ENCODE measurements around the gene RYR2.

RYR2 gene

DNA sequence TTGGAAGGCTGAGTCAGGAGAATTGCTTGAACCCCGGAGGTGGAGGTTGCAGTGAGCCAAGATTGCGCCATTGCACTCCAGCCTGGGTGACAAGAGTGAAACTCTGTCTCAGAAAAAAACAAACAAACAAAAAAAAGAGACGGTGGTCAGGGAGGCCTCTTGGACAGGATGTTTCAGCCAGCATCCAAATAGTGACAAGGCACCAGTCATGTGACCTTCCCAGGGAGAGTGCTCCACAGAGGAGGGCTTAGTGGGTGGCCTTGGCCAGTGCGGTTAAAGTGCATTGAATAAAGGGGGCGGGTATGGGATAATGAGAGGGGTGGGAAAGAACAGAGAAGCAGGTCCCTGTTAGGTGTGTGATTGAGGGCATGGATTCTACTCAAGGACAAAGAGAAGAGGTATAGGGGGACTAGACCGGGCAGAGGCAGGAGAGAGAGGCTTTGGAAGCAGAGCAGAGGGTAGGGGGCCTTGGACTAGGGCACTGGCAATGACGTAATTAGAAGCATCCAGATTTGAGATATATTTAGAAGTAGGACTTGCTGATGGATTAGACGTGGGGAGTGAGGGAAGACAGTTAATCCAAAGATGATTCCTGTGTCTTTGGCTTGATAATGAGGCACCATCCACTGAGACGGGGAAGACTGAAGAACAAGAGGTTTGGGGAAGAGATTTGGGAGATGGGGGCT, 12.0 kb upstream of the RYR2 start:
- H3K27ac ChIP-seq = no peak overlapping the region
- DNase-seq (ENCODE audit: low read depth, low spot score) = no peak

DNA sequence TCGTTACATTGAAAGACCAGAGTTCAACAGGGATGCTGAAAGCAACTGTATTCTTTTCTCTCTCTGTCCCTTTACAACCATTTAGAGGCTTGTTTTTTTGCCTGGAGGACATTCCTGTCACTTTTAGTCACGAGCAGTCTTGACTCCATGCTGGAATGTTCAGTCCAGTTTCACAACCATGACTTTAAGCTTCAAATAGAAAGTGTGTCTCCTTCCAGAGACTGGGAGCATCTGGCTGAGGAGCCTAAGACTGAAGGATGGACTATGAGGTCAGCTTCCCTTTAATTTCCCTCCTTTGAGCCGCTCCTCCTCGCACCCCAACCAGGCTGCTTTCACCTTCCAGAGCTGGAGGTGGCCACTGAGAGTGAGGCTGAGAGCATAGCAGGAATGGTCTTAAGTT, 10.5 kb upstream of the RYR2 start:
- DNase-seq (ENCODE audit: low read depth, low spot score) = no peak

DNA sequence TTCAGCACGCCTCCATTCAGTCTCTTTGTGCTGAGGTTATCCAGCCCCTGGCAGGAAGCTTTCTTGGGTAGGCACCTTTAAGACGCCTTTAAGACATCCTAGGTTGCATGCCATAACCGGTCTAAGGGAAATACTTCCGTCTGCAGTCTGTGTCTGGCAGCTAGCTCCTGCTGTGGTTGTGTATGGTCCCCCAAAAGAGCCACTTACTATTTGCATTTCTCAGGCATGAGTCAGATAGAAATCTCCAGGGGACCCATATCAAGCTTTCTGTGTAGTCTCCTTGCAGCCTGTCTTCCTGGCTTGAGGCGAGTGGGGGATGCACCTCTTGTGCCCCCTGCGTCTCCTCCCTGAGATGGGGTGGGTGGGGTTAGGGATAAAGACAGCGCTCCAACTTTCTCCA, 10.0 kb upstream of the RYR2 start:
- DNase-seq (ENCODE audit: low read depth, low spot score) = no peak
- H3K27ac ChIP-seq = no peak overlapping the region

More for the DNA sequence above, 10.5 kb upstream of the RYR2 start:
- no peak overlapping the region for H3K27ac ChIP-seq

DNA sequence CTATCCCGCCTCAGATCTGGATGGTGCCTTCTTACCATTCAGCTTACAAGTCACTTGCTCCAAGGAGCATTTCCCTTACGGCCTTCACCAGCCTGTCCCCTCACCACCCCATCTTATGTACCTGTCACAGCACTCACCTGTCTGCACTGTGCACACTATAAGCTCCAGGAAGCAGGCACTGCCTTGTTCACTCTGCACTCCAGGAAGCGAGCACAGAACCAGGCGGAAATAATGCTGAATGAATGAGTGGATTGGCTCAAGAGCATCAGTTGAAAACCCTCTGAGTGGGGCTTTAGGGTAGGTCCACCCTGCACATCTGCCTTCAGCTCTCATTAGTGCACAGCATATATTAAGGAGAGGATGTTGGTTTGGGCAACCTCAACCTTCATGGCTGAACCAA, 8.9 kb upstream of the RYR2 start:
- DNase-seq (ENCODE audit: low read depth, low spot score) = no peak
- no peak overlapping the region for H3K27ac ChIP-seq

DNA sequence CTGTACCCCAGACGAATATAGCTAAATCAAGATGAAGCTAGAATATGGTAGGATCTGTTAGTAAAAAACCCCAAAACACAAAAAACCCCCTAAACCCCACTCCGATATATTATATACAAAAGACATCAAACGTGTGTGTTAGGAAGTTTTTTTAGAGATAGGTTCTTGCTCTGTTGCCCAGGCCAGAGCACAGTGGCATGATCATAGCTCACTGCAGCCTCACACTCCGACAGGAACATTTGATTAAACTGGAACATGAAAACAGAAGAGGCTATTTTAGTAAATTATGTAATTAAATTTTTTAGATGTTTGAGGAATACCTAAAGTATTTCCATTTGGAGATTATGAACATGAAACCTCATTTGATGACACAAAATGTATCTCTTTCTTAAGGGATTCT, 8.2 kb upstream of the RYR2 start:
- no peak overlapping the region for H3K27ac ChIP-seq
- DNase-seq (ENCODE audit: low read depth, low spot score) = no peak

DNA sequence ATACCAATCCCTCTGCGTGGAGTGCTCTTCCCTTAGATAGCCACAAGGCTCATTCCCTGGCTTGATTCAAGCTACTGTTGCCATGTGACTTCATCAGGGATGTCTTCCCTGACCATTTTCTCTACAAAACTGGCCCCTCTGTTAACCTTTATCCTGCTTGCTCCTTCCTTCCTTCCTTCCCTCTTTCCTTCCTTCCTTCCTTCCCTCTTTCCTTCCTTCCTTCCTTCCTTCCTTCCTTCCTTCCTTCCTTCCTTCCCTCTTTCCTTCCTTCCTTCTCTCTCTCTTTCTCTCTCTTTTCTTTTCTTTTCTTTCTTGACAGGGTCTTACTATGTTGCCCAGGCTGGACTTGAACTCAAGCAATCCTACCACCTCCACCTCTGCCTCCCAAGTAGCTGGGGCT, 6.2 kb upstream of the RYR2 start:
- H3K27ac ChIP-seq = no peak overlapping the region
- DNase-seq (ENCODE audit: low read depth, low spot score) = no peak

DNA sequence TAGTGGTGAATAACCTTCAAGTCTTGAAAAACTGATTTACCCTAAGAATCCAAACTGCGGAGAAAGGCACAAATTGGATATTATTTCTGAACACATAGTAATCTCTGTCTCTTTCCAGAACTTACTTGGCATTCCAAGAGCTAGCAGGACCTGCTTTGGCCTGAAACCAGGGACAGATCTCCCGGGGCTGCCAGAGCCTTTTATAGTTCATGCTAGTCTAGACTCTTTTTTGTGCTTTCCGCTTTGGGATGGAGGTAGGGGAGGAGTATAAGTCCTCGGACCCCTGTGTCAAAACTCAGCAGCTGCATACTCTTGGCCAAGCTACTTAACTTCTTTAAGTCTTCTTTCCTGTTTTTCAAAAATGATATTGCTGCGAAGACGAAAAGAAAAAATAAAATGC, 3.8 kb upstream of the RYR2 start:
- DNase-seq (ENCODE audit: low read depth, low spot score) = no peak
- no peak overlapping the region for H3K27ac ChIP-seq

DNA sequence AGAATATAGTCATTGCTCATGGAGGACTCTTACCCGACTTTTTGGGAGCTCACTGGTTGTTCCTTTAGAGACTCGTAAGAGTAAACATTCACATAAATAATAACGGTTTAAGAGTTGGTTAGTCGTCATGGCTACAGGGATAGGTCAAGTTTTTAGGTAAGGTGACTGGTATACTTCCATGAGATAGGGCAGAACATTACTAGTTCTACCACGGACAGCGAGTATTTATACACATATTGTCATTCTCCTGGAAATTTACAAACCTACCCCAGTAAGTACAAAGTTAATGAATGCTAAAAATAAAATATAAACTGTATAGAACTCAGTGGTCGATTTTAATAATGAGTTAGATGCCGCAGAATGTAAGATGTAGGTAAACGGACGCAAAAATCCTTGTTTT, 1.2 kb upstream of the RYR2 start:
- no peak for DNase-seq (ENCODE audit: low read depth, low spot score)
- H3K27ac ChIP-seq = no peak overlapping the region

DNA sequence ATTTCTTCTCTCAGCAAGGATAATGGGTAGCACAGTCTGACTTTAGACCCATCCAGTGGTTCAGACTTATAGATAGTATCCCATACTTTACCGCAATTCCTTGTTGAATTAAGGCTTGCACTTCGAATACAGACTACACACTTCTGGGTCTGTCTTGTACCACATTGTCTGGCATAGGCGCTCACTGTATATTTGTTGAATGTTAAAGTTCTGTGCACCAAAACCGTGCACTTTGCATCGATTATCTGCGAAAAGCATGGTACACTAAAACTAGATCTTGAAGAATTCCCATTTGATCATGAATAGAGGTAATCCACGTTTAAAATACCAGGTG, 556 bp upstream of the RYR2 start:
- DNase-seq (ENCODE audit: low read depth, low spot score) = no peak
- no peak overlapping the region for H3K27ac ChIP-seq

DNA sequence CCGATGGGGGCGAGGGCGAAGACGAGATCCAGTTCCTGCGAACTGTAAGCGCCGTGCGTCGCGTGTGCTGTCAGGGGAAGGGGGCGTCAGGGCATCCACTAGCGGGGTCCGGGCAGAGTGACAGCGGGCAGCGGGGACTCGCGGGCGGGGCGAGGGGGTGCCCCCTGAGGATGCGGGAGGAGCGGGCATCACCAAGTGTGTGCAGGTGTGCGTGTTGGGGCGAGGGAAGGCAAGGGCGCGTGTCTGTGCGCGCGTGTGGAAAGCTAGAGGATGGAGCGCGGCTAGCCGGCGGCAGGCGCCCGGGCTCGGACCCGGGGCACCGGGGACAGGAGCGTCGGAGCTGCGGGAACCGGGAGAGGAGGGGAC, 525 bp downstream of the RYR2 start:
- no peak overlapping the region for H3K27ac ChIP-seq
- DNase-seq (ENCODE audit: low read depth, low spot score) = no peak

DNA sequence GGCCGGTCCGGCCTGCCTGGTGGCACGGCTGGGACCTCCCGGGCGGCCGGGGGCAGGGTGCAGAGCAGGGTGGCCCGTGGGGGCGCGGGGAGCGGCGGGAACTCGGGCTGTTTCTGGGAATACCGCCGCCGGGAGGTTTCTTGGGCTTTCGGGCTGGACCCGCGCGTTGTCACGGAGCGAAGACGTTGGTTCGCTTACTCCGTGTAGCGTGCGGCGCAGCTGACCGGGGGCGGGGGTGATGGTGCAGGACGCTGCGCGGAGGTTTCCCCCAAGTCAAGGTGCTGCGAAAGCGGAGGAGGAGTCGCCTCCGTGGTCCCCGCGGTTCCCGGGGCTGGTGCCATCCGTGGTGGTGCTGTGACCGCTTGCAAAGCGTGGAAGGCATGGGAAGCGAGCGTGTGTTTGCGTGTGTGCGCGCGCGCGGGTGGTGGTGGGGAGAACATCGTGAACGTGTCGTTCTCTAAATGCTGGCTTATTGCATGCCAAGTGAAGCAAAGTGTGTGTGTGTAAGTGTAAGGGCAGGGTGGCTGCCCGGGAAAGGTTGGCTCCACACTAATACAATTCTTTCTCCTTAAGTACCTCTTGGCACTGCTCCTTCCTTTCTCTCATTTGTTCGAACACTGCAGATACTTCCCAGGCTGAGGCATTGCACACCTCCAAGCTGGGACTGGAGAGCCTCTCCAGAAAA, 1.1 kb downstream of the RYR2 start:
- DNase-seq (ENCODE audit: low read depth, low spot score) = no peak
- no peak overlapping the region for H3K27ac ChIP-seq

DNA sequence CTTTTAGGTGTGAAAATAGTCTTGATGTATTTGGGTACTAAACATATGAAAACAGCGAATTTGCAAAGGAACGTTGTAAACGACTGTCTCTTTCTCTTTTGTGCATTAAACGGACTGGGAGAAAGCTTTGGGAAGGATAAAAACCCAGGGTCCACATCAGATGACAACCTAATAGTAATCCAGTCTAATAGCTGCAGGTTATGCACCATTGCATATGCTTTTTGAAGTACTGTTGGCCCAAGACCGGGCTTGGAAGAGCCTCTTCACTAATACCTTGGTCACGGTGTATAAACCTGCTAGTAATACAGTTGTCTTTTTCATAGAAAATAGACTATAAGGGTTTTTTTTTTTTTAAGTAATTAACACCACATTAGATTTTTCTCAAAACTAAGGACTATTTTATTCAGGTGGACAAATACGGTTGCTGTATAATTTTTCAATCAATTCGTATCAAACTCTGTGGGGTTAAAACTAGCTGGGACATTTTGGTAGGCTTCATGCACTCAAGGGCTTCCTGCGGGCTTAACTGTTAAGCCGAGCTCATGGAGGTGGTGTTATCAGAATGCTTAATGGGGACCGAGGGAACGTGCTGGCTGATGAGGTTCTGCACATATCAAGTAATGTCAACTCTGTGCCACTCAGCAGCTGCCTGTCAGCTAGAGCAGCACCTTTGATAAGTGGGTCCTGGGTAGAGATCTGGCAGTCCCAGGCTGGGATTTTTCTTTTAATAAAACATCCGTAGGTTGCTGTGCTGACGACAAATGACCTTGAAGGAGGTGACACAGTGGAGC, 2.1 kb downstream of the RYR2 start:
- no peak overlapping the region for H3K27ac ChIP-seq
- DNase-seq (ENCODE audit: low read depth, low spot score) = no peak

DNA sequence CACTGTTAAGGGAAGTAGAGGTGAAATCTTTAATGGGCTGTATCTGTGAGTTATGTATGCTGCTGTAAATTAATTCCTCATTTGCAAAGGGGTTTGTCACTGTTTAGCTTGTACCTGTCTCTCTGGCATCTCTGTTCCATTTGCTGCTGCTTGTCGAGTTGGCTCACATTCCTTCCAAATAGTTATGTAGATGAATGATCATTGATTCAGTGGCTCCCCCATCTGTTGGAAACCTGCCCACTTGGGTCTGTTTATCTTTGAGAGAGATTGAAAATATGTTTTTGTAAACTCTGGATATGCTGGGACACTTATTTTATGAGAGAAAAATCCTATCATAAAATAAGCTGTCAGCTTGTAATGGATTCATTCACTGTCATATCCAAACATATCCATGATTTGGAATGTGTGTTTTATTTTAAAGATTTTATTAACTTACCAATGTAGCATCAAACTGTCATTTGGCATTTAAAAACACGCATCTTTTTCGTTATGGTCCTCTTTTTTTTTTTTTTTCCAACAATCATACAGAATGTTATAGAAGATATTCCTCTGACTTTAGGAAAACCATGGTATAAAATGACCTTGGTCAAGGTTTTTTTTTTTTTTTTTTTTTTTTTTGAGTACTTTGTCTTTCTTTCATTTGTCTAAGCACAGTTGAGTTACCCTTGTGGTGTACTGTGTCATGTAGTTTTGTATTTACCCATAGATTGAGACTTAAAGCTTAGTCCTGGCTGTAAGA, 3.5 kb downstream of the RYR2 start:
- no peak overlapping the region for H3K27ac ChIP-seq
- DNase-seq (ENCODE audit: low read depth, low spot score) = no peak

DNA sequence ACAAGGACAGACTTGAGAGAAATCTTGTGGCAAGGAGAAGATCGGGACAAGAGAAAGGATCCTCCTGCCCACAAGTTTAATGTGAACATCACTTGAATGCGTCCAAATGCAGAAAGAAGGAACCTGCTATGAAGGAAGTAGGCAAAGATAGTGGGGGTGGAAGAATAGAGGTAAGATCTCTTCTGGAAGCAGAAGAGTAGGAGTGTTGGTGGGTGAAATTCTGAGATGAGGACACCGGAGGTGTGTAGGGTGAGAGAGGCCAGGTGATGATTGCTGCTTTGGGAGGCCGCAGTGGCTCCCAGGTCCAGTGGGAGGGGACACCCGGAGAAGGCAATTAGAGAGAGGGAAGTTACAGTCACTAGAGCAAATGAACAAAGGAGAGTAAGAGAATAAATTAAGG, 6.8 kb downstream of the RYR2 start:
- no peak for DNase-seq (ENCODE audit: low read depth, low spot score)
- no peak overlapping the region for H3K27ac ChIP-seq

DNA sequence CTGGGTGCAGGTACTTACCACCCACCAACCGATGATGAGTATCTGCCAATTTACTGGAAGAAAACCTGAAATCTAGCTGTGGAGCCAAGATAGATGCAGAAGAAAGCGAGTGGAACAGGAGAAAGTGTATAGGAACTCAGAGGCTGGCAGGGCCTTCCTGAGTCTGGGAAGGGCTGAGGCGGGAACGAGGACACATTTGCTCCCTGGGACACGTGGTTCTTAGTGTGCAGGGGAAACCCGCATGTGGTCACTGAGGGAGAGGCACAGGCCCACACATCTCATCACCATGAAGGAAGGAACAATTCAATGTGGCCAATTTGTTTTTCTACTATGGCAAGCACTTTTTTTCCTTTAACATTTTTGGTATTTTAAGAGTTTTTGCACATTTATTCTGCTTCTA, 8.2 kb downstream of the RYR2 start:
- H3K27ac ChIP-seq = no peak overlapping the region
- DNase-seq (ENCODE audit: low read depth, low spot score) = no peak

DNA sequence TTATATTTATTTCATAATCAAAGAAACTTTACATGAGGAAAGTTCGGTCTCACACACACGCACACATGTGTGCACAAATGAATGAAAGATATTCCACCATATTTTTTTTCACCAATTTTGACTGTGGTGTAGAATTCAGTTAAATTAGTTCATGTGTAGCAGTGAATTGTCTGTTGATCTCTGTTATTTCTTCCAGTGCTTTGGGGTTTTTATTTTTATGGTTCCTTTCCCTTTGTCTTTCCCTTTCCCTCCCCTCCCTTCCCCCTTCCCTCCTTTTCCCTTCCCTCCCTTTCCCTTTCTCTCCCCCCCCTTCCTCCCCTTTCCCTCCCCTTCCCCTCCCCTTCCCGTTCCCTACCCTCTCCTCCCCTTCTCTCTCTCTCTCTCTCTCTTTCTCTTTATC, 8.9 kb downstream of the RYR2 start:
- DNase-seq (ENCODE audit: low read depth, low spot score) = no peak

DNA sequence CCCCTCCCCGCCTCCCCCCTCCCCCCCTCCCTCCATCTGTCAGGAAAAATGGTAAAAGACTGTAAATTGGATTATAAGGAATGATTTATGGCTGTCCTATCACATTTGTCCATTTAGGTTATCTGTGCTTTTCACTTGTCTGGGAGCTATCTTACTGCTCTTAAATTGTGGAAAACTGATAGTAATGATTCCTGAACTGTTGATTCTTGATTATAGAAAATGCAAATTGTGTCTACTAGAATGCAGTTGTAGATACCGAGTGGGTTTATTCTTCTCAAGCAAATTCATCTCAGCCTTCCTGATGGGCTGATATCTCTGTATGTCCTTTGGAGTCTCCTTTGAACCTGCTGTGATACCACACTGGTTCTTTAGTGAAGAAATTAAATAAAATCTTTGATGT, 12.3 kb downstream of the RYR2 start:
- DNase-seq (ENCODE audit: low read depth, low spot score) = no peak
- no peak overlapping the region for H3K27ac ChIP-seq

More for the DNA sequence above, 8.9 kb downstream of the RYR2 start:
- H3K27ac ChIP-seq = no peak overlapping the region

DNA sequence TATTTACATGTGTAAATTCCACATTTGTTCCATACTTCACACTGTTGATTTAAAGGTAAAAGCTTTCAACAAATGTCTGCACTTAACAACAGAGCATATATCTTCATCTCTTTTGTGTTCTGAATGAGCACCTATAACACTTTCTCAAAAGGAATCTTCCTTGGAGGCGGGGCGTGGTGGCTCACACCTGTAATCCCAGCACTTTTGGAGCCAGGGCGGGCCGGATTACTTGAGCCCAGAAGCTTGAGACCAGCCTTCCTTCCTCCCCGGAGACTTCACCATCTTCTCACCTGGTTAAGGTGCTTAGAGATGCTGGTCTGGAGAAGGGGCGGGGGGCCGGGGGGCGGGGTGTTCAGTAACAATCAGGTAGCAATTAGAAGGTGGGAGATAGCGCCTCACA, 16.5 kb downstream of the RYR2 start:
- H3K27ac ChIP-seq = no peak overlapping the region
- no peak for DNase-seq (ENCODE audit: low read depth, low spot score)

DNA sequence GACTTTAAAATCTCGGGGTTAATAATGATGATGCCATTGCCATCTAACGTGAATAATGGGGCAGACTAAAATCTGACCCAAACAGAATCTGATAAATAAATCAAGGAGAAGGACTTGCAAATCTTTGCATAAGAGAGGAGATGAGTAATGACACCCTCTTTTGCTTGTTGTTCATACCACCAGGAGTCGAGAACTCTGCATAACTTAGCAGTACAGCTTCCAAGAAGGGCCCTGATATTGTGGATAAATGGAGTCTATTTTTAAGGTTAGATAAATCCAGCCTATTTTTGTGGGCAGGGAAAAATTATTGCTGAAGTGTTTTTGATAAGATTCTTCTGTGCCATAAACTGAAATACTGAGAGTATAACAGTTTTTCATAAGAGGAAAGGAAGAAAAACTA, 17.3 kb downstream of the RYR2 start:
- no peak for DNase-seq (ENCODE audit: low read depth, low spot score)
- no peak overlapping the region for H3K27ac ChIP-seq

DNA sequence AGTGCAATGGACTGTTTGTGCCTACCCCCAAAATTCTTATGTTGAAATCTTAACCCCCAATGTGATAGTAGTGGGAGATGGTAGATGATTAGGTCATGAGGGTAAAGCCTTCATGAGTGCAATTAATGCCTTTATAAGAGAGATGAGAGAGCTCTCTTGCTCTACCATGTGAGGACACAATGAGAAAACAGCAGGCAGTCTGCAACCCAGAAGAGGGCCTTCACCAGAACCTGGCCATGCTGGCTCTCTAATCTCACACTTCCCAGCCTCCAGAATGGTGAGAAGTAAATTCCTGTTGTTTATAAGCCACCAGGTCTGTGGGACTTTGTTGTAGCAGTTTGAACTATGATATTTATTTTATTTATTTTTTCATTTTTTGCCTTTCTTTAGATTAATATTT, 21.0 kb downstream of the RYR2 start:
- DNase-seq (ENCODE audit: low read depth, low spot score) = no peak
- no peak overlapping the region for H3K27ac ChIP-seq

DNA sequence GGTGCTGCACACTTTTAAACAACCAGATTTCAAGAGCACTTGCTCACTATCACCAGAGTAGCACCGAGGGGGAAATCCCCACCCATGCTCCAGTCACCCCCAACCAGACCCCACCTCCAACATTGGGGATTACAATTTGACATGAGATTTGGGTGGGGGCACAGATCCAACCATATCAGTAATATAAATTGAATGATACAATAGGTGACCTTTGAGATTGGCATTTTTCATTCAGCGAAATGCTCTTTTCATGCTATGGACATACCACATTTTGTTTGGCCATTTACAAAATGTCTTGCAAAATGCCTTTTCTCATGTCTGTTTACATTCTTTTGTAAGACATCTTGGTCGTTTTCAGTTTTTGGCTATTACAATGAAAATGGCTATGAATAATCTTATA, 23.9 kb downstream of the RYR2 start:
- no peak overlapping the region for H3K27ac ChIP-seq
- no peak for DNase-seq (ENCODE audit: low read depth, low spot score)

Measured in epithelial cell of prostate (primary cell).